ENCODE measurements around the gene GMDS.

Gene GMDS

GRCh38 chr6:1972962-1973361 is 272.4 kb downstream of the GMDS start:
- no peak for DNase-seq

- DNase-seq: no peak
These were observed 273.8 kb downstream of the GMDS start for GRCh38 chr6:1971612-1972011.

- DNase-seq: no peak
These were observed 275.2 kb downstream of the GMDS start for GRCh38 chr6:1970151-1970561.

- no peak for DNase-seq
These were observed 278.7 kb downstream of the GMDS start for GRCh38 chr6:1966713-1967112.

GRCh38 chr6:1965596-1966224 is 279.7 kb downstream of the GMDS start:
- DNase-seq: no peak

- no peak for DNase-seq
These were observed 281.8 kb downstream of the GMDS start for GRCh38 chr6:1963596-1963995.

GRCh38 chr6:1962201-1962600 is 283.2 kb downstream of the GMDS start:
- DNase-seq: no peak

GRCh38 chr6:1960486-1961142 is 284.8 kb downstream of the GMDS start:
- no peak for DNase-seq

- DNase-seq: no peak
These were observed 287.1 kb downstream of the GMDS start for GRCh38 chr6:1958257-1958656.

GRCh38 chr6:1957746-1958145 is 287.7 kb downstream of the GMDS start:
- DNase-seq: no peak

- DNase-seq: no peak
These were observed 292.6 kb downstream of the GMDS start for GRCh38 chr6:1952740-1953360.

GRCh38 chr6:1950631-1951030 is 294.8 kb downstream of the GMDS start:
- no peak for DNase-seq

GRCh38 chr6:1949538-1949937 is 295.9 kb downstream of the GMDS start:
- DNase-seq: no peak

GRCh38 chr6:1947922-1948321 is 297.5 kb downstream of the GMDS start:
- DNase-seq: no peak

- DNase-seq: no peak
These were observed 298.8 kb downstream of the GMDS start for GRCh38 chr6:1946583-1946982.

- DNase-seq: no peak
These were observed 300.1 kb downstream of the GMDS start for GRCh38 chr6:1945235-1945832.

GRCh38 chr6:1942834-1943233 is 302.6 kb downstream of the GMDS start:
- no peak for DNase-seq

- DNase-seq: no peak
These were observed 303.9 kb downstream of the GMDS start for GRCh38 chr6:1941534-1941933.

- no peak for DNase-seq
These were observed 305.0 kb downstream of the GMDS start for GRCh38 chr6:1940381-1940780.

GRCh38 chr6:1933292-1933691 is 312.1 kb downstream of the GMDS start:
- DNase-seq: no peak

GRCh38 chr6:1931817-1932216 is 313.6 kb downstream of the GMDS start:
- DNase-seq: no peak

GRCh38 chr6:1930356-1930755 is 315.0 kb downstream of the GMDS start:
- no peak for DNase-seq

GRCh38 chr6:1929931-1930330 is 315.5 kb downstream of the GMDS start:
- no peak for DNase-seq

Measured in activated CD8-positive, alpha-beta memory T cell treated with anti-CD3 and anti-CD28 coated beads for 24 hours (primary cell).